DMS153 treated with DMSO at 0.1 percent for 48 hours (cell line): ENCODE measurements around the gene TJP3.
"Not testable (repeated sequence)": the region's sequence is repeated elsewhere in the genome, so short reads cannot be mapped to it uniquely, and the experiment has no call there.

Experiments used
- DNase-seq: peaks from one replicate; lab custom pipeline; 2025; ENCODE audit not compliant: unreplicated experiment; lab: John Stamatoyannopoulos, UW

Gene TJP3

GRCh38 chr19:3740431-3740830 is 32.2 kb downstream of the TJP3 start:
- no peak for DNase-seq

GRCh38 chr19:3743486-3743885 is 35.3 kb downstream of the TJP3 start:
- DNase-seq, result no peak

GRCh38 chr19:3745363-3746045 is 37.3 kb downstream of the TJP3 start:
- no peak for DNase-seq

- no peak for DNase-seq
These were observed 38.3 kb downstream of the TJP3 start for GRCh38 chr19:3746371-3747056.

GRCh38 chr19:3748965-3749364 is 40.8 kb downstream of the TJP3 start:
- DNase-seq, result no peak

GRCh38 chr19:3750211-3750610 is 42.0 kb downstream of the TJP3 start:
- no peak for DNase-seq

- DNase-seq, result no peak
These were observed 43.1 kb downstream of the TJP3 start for GRCh38 chr19:3751236-3751635.

GRCh38 chr19:3752492-3752891 is 44.3 kb downstream of the TJP3 start:
- DNase-seq, result no peak

GRCh38 chr19:3753631-3754410 is 45.6 kb downstream of the TJP3 start:
- no peak for DNase-seq

GRCh38 chr19:3757705-3758104 is 49.5 kb downstream of the TJP3 start:
- not testable (repeated sequence) for DNase-seq

- not testable (repeated sequence) for DNase-seq
These were observed 50.1 kb downstream of the TJP3 start for GRCh38 chr19:3758297-3758696.

- DNase-seq, result no peak
These were observed 51.5 kb downstream of the TJP3 start for GRCh38 chr19:3759482-3760254.

GRCh38 chr19:3760871-3761361 is 52.7 kb downstream of the TJP3 start:
- DNase-seq, result no peak

- DNase-seq, result peak; percentile 69
These were observed 53.4 kb downstream of the TJP3 start, which contains the start of gene APBA3 for GRCh38 chr19:3761382-3762129. Gene APBA3 (minus strand): TSS chr19:3761692. CDS start chr19:3760264, 1,428 bp downstream.

- DNase-seq, result no peak
These were observed 53.9 kb downstream of the TJP3 start for GRCh38 chr19:3762130-3762473.

GRCh38 chr19:3762501-3763459 is 54.6 kb downstream of the TJP3 start, which contains the start of gene MRPL54:
Gene MRPL54 (plus strand): TSS chr19:3762682. CDS start chr19:3762701, 19 bp downstream.
- peak; percentile 98 for DNase-seq

GRCh38 chr19:3765121-3765520 is 56.9 kb downstream of the TJP3 start:
- no peak for DNase-seq

- not testable (repeated sequence) for DNase-seq
These were observed 57.6 kb downstream of the TJP3 start for GRCh38 chr19:3765757-3766156.

GRCh38 chr19:3766520-3766919 is 58.3 kb downstream of the TJP3 start:
- DNase-seq, result no peak
